ENCODE measurements around the gene CLK3. TPM values are rescaled to one million over a fixed set of nuclear protein-coding genes. Genes with fewer than 3 reads are reported as not detected.

The CLK3 gene
- total and polyA plus RNA-seq, 2 of the 8 experiments (the other 6 are each of a cell fraction or from before 2014, with no cell fraction given) = 43.5 to 67.3 TPM

DNA sequence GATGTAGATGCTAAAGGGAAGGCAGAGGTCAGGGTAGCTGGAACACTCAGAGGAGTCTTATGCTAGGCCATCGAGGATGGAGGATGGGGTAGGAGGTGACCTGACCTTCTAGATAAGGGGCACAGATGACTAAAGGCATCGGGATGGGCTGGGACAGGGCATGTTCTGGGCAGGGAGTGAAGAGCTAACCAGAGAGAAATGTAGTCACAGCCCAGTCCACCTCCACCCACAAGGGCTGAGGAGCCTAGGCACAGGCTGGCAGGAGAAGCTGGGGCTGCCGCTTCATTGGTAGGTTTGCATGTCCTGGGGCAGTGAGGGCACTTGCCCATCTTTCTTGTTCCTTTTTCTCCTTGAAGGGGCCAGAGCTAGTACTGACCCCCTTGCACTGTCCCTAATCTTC is 12.6 kb downstream of the CLK3 start (continued):
- TF ChIP-seq BRCA1 (IDR thresholded peaks at IDR 0.05; ENCODE audit: low read depth, low read length) (no peak), RNF2 (IDR thresholded peaks at IDR 0.05; ENCODE audit: borderline replicate concordance, low read depth, low read length, missing control alignments, poor library complexity, severe bottlenecking) (no peak), SP2 (IDR thresholded peaks at IDR 0.05; ENCODE audit: low read length) (no peak), SUZ12 (IDR thresholded peaks at IDR 0.05; ENCODE audit: low read length) (no peak)

Data from H1 (cell line).